ENCODE measurements around the gene NF1.
"Not testable (repeated sequence)": the region's sequence is repeated elsewhere in the genome, so short reads cannot be mapped to it uniquely, and the experiment has no call there.

Gene NF1

DNA sequence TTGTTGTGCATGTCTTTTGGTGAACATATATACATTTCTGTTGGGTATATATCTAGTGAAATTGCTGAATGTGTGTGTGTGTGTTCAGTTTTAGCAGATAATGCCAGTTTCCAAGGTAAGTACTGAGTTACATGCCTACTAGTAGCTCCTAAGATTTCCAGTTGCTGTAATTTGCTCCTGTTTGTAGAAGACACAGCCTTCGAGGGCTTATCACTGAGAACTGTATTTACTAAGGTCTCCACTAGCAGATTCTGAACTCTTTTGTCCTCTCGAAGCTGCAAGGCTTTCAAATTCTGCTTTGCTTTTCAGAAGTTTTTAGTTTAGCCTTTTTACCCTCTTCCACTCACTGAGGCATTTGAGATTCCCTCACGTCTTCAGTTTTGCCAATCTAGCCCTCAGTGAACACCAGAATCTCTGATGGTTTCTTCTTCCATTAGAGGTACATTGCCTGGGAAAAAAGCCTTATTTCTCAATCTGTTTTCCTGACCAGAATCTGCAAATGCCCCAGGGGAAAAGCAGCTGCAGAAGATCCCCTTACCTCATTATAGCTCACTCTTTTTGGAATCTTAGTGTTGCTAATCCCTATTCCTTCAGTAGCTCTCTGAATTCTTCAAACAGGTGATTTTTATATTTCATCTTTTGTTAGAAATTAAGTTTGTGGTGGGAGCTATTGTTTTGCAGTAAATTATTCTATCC, 52.9 kb downstream of the NF1 start:
- TF ChIP-seq, protein P1, sequence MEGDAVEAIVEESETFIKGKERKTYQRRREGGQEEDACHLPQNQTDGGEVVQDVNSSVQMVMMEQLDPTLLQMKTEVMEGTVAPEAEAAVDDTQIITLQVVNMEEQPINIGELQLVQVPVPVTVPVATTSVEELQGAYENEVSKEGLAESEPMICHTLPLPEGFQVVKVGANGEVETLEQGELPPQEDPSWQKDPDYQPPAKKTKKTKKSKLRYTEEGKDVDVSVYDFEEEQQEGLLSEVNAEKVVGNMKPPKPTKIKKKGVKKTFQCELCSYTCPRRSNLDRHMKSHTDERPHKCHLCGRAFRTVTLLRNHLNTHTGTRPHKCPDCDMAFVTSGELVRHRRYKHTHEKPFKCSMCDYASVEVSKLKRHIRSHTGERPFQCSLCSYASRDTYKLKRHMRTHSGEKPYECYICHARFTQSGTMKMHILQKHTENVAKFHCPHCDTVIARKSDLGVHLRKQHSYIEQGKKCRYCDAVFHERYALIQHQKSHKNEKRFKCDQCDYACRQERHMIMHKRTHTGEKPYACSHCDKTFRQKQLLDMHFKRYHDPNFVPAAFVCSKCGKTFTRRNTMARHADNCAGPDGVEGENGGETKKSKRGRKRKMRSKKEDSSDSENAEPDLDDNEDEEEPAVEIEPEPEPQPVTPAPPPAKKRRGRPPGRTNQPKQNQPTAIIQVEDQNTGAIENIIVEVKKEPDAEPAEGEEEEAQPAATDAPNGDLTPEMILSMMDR (IDR thresholded peaks at IDR 0.05; ENCODE audit: extremely low read depth, missing control alignments), result no peak
- DNase-seq (ENCODE audit: low spot score), result no peak

DNA sequence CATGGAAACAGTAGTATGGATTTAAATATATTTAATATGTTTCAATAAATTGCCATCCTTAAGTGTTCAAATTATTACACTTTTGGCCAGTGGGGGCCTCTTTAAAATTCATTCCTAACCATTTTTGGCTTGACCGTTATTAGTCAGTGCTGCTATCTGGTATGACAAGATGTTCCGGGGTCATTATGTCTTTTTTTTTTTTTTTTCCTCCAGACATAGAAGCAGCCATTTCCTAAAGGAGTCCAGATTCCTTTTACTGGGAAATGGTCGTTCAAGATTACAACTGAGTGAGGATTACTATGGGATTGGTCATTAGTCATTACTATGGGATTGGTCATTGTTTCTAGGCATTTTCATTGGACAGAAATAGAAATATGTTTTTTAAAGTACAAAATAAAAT, 53.4 kb downstream of the NF1 start:
- TF ChIP-seq, protein P1 (IDR thresholded peaks at IDR 0.05; ENCODE audit: extremely low read depth, missing control alignments), result no peak
- no peak for DNase-seq (ENCODE audit: low spot score)

DNA sequence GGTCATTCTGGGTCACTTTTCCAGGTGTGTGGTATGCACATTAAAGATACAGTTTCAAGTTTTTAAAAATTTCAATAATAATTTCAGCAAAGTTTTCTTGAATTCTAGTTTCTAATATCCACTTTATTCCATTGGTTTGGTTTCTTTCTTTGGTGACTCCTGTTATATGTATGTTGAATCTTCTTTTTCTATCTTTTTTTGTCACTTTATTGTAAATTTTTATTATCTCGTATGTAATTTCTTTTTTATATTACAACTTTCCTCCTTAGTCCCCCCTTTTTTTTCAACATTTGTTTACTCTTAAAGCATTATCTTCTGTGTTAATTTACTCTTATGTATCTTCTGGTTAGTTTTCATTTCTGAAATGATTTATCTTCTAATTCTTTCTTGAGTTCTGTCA, 57.5 kb downstream of the NF1 start:
- TF ChIP-seq, protein P1 (IDR thresholded peaks at IDR 0.05; ENCODE audit: extremely low read depth, missing control alignments), result no peak
- DNase-seq (ENCODE audit: low spot score), result no peak

DNA sequence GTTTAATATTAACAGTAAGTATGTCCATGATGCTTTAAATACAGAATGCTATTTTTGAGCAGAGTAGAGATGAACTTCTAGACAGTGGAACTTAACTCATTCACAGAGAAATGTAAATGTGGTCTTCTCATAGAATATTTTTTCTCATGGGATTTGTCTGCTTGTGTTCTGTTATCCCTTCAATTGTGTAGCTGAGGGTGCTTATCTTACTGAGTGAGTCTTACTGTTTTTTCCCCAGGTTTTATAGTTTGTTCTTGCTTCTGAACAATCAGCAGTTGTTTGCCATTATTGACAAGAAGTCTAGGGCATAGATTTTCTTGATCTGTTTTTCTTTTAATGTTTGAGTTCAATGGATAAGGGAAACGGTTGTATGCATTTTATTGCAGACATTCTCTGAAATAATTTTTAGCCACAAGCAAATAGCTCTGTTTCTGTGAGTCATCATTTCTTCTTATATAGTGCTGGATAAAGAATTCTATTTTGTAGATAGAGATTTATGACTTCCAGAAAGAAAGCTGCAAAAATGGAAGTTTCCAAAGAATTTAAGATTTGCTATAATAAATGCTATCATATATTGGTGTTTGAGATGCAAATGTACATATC, 60.5 kb downstream of the NF1 start:
- TF ChIP-seq, protein P1 (IDR thresholded peaks at IDR 0.05; ENCODE audit: extremely low read depth, missing control alignments), result no peak
- DNase-seq (ENCODE audit: low spot score), result no peak

DNA sequence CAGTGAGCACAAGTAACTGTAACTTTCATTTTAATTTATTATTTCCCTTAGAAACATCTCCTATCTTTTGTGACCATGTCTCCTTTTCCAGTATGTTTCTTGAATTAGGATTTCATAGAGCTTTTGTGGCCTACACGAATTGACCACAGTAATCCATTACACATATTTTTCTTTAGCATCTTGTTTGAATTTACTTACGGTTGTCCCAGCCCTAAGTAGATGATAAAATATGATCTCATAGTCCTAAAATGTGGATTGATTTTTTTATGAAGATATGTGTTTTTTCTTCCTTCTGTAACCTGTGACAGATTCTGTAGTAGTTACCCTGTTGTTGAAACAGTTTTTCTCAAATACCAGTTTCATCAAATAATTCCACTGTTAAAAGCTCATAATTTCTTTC, 61.5 kb downstream of the NF1 start:
- TF ChIP-seq, protein P1 (IDR thresholded peaks at IDR 0.05; ENCODE audit: extremely low read depth, missing control alignments), result no peak
- DNase-seq (ENCODE audit: low spot score), result no peak

DNA sequence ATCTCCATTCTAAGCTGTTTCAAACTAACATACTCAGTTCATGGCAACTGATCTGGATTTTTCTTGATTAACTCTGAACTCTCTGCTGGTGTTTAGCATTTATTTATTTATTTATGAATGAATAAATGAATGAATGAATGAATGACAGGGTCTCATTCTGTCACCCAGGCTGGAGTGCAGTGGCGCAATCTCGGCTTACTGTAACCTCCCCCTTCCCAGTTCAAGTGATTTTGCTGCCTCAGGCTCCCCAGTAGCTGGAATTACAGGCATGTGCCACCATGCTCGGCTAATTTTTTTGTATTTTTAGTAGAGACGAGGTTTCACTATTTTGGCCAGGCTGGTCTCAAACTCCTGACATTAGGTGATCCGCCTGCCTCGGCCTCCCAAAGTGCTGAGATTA, 62.1 kb downstream of the NF1 start:
- DNase-seq (ENCODE audit: low spot score), result not testable (repeated sequence)

DNA sequence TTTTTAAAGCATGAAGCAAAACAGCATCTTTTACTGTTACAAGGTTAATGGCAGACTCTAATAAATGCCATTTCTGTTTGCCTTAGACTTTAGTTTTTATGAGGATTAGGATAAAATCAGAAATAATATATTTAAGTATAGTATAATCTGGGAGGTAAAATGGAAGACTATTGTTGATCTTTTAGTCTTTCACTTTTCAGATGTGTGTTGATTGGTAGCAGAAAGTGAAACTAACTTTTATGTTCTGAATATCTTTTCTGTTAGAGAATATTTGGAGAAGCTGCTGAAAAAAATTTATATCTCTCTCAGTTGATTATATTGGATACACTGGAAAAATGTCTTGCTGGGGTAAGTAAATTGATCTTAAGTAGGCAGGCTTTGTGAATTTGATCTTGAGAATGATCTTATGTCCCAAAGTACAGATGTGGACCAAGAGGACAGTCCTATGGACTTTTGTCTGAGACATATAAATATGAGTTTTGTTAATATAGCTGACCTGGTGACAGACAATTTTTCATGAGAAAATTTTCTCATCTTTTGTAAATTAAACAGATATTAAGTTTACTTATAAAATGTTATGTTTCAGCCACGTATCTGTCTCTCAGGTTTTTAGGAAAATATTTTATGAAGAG, 64.1 kb downstream of the NF1 start:
- TF ChIP-seq, protein P1 (IDR thresholded peaks at IDR 0.05; ENCODE audit: extremely low read depth, missing control alignments), result no peak
- DNase-seq (ENCODE audit: low spot score), result peak; percentile 8
